Activated CD4-positive, alpha-beta T cell treated with anti-CD3 and anti-CD28 coated beads, Interleukin-2, amount 50 U/mL, for 4 hours (primary cell): Measurements from ENCODE around the gene SLC16A12.

ENCODE experiments used
- DNase-seq, 2 experiments: peaks; one replicate each; pipeline ENCODE4 v3.0.0-alpha.2; 2020

The SLC16A12 gene

GRCh38 chr10:89388806-89389205, 146.6 kb downstream of the SLC16A12 start:
- DNase-seq = no peak

- DNase-seq = no peak
Observed at GRCh38 chr10:89384474-89385340, 150.7 kb downstream of the SLC16A12 start.

GRCh38 chr10:89382757-89383156, 152.6 kb downstream of the SLC16A12 start:
- DNase-seq = no peak
